ENCODE data around the gene PTPRH.

DNA sequence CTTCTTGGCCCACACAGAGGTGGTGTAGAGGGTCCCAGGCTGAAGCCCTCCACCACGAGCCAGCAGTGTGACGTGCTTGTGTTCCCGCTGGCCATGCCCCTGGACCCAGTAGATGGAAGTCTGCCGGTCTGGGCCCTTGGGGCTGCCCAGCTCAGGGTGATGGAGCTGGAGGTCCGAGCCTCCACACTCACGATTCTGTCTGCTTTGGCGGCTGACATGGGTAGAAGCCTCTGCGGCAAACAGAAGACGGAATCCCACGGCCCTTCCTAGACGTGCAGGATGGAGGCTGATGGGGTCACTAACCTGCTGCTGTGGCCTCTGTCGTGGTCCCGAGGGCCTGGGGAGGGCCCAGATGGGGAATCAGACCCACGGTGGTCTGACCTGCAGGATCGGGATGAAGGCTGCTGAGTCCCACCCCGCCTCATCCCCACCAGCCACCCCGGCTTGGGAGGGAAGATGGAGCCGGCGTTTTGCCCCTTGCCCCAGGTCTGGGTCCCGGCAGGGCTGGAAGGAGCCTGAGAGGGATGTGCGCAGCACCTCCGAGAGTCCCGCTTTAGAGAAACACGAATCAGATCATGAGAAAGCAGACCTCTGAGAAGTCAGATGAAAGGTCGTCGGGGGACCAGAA lies 14.9 kb upstream of the PTPRH start:
- TF ChIP-seq, protein P1, sequence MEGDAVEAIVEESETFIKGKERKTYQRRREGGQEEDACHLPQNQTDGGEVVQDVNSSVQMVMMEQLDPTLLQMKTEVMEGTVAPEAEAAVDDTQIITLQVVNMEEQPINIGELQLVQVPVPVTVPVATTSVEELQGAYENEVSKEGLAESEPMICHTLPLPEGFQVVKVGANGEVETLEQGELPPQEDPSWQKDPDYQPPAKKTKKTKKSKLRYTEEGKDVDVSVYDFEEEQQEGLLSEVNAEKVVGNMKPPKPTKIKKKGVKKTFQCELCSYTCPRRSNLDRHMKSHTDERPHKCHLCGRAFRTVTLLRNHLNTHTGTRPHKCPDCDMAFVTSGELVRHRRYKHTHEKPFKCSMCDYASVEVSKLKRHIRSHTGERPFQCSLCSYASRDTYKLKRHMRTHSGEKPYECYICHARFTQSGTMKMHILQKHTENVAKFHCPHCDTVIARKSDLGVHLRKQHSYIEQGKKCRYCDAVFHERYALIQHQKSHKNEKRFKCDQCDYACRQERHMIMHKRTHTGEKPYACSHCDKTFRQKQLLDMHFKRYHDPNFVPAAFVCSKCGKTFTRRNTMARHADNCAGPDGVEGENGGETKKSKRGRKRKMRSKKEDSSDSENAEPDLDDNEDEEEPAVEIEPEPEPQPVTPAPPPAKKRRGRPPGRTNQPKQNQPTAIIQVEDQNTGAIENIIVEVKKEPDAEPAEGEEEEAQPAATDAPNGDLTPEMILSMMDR (IDR thresholded peaks at IDR 0.05) = no peak
- TF ChIP-seq POLR2AphosphoS5 (IDR thresholded peaks at IDR 0.05) (no peak), POLR2A (IDR thresholded peaks at IDR 0.05) (no peak)

Data from gastroesophageal sphincter (tissue), 3 donors.